Panc1 (cell line): ENCODE results near the gene HCN2.

Experiments
- POLR2AphosphoS5 ChIP-seq: IDR thresholded peaks from 2 replicates; pipeline ENCODE4 v1.6.1; 2012; ENCODE audit warnings: mild to moderate bottlenecking, low read depth, low read length, moderate library complexity
- SIN3A ChIP-seq: IDR thresholded peaks from 2 replicates; pipeline ENCODE4 v1.6.1; 2012; ENCODE audit warnings: low read depth, mild to moderate bottlenecking, low read length, moderate library complexity, borderline replicate concordance; ENCODE audit not compliant: insufficient read depth
- TCF7L2 ChIP-seq: IDR thresholded peaks from 2 replicates; pipeline ENCODE4 v1.6.1; 2011; ENCODE audit warnings: mild to moderate bottlenecking, low read depth, low read length, inconsistent platforms
- TF ChIP-seq, protein P1 (sequence below): fragments of 450-650 bp; IDR thresholded peaks from 2 replicates; pipeline ENCODE4 v1.5.1; 2017; ENCODE audit warnings: mild to moderate bottlenecking
- TF ChIP-seq, protein P2 (sequence below), 2 experiments: IDR thresholded peaks; 2 replicates each; pipeline ENCODE4 v1.6.1; 2011 to 2012; ENCODE audit warnings: low read depth in 2 of 2, control low read depth in 1 of 2, low read length in 1 of 2, mild to moderate bottlenecking in 1 of 2, moderate library complexity in 1 of 2; ENCODE audit not compliant: insufficient read depth in 1 of 2

DNA sequence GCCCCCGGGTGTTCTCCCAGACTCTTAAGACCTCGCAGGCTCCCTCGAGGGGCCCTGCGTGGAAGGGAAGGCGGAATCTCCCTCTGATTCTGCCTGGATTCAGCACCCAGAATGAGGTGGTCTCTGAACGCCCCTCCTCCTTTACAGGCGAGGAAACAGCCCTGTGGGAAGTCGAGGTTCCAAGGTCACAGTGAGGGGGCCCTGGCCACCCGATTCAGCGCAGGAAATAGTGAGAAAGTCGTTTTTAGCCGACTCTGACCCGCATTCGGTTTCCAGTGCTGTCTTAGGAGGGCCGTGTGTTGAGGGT is 16.2 kb upstream of the HCN2 start:
- TF ChIP-seq, protein P1, sequence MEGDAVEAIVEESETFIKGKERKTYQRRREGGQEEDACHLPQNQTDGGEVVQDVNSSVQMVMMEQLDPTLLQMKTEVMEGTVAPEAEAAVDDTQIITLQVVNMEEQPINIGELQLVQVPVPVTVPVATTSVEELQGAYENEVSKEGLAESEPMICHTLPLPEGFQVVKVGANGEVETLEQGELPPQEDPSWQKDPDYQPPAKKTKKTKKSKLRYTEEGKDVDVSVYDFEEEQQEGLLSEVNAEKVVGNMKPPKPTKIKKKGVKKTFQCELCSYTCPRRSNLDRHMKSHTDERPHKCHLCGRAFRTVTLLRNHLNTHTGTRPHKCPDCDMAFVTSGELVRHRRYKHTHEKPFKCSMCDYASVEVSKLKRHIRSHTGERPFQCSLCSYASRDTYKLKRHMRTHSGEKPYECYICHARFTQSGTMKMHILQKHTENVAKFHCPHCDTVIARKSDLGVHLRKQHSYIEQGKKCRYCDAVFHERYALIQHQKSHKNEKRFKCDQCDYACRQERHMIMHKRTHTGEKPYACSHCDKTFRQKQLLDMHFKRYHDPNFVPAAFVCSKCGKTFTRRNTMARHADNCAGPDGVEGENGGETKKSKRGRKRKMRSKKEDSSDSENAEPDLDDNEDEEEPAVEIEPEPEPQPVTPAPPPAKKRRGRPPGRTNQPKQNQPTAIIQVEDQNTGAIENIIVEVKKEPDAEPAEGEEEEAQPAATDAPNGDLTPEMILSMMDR: no peak
- TF ChIP-seq POLR2AphosphoS5 (no peak), SIN3A (no peak), TCF7L2 (no peak)
- TF ChIP-seq, protein P2, sequence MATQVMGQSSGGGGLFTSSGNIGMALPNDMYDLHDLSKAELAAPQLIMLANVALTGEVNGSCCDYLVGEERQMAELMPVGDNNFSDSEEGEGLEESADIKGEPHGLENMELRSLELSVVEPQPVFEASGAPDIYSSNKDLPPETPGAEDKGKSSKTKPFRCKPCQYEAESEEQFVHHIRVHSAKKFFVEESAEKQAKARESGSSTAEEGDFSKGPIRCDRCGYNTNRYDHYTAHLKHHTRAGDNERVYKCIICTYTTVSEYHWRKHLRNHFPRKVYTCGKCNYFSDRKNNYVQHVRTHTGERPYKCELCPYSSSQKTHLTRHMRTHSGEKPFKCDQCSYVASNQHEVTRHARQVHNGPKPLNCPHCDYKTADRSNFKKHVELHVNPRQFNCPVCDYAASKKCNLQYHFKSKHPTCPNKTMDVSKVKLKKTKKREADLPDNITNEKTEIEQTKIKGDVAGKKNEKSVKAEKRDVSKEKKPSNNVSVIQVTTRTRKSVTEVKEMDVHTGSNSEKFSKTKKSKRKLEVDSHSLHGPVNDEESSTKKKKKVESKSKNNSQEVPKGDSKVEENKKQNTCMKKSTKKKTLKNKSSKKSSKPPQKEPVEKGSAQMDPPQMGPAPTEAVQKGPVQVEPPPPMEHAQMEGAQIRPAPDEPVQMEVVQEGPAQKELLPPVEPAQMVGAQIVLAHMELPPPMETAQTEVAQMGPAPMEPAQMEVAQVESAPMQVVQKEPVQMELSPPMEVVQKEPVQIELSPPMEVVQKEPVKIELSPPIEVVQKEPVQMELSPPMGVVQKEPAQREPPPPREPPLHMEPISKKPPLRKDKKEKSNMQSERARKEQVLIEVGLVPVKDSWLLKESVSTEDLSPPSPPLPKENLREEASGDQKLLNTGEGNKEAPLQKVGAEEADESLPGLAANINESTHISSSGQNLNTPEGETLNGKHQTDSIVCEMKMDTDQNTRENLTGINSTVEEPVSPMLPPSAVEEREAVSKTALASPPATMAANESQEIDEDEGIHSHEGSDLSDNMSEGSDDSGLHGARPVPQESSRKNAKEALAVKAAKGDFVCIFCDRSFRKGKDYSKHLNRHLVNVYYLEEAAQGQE (IDR thresholded peaks at IDR 0.05; ENCODE audit: insufficient read depth in 1 of 2, low read depth in 2 of 2, low read length in 1 of 2): no peak
